Measurements from ENCODE around the gene DEGS2.

Gene DEGS2

GRCh38 chr14:100117026-100117425, 42.4 kb downstream of the DEGS2 start:
- Histone ChIP-seq H3K4me1 (ENCODE audit: low read depth, poor library complexity, severe bottlenecking) (no peaks in the 10 kb centered on the region), H3K27ac (no peak overlapping the region), H3K36me3 (ENCODE audit: insufficient read depth) (no peaks in the 10 kb centered on the region)

DNA sequence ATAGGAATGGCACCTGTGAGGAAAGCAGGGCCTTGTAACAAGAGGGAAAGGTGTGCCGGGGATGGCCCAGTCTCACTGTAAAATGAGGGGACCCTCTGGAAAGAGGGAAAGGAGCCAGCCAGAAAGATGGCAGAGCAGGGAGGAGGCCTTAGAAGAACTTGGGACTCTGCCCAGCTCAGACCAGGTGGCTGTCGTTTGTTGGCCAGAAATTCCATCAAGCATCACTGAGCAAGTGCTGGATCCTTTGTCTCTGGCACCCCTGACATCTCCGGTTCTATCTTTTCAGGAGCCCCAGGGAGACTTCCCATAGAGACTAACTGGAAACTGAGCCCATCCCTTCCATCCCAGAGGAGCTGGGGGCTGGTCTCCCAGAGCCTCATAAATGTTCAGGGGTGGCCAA, 43.3 kb downstream of the DEGS2 start:
- Histone ChIP-seq H3K27ac (no peak overlapping the region), H3K9ac (no peak overlapping the region), H3K4me1 (ENCODE audit: low read depth, poor library complexity, severe bottlenecking) (no peaks in the 10 kb centered on the region), H3K36me3 (ENCODE audit: insufficient read depth) (no peaks in the 10 kb centered on the region), H3K27me3 (ENCODE audit: insufficient read depth, low read depth) (no peaks in the 10 kb centered on the region), H3K4me2 (no peak overlapping the region), H3K4me3 (IDR thresholded peaks at IDR 0.05; ENCODE audit: insufficient read depth, low read depth, low read length) (no peak overlapping the region), H2AFZ (ENCODE audit: low read depth) (no peak overlapping the region), H4K20me1 (ENCODE audit: insufficient read depth) (no peaks in the 10 kb centered on the region), H3K79me2 (ENCODE audit: insufficient read depth, low read depth) (no peaks in the 10 kb centered on the region)
- no peak for TF ChIP-seq CTCF (conservative IDR thresholded peaks at IDR 0.05; ENCODE audit: low read depth, low read length)

More at GRCh38 chr14:100117026-100117425, 42.4 kb downstream of the DEGS2 start:
- Histone ChIP-seq H3K79me2 (ENCODE audit: insufficient read depth, low read depth) (no peaks in the 10 kb centered on the region), H4K20me1 (ENCODE audit: insufficient read depth) (no peaks in the 10 kb centered on the region), H3K27me3 (ENCODE audit: insufficient read depth, low read depth) (no peaks in the 10 kb centered on the region), H3K4me2 (no peak overlapping the region), H3K9ac (no peak overlapping the region), H3K4me3 (IDR thresholded peaks at IDR 0.05; ENCODE audit: insufficient read depth, low read depth, low read length) (no peak overlapping the region), H2AFZ (ENCODE audit: low read depth) (no peak overlapping the region)
- no peak for TF ChIP-seq CTCF (conservative IDR thresholded peaks at IDR 0.05; ENCODE audit: low read depth, low read length)

- H3K36me3 ChIP-seq (ENCODE audit: insufficient read depth): no peaks in the 10 kb centered on the region
Measured at GRCh38 chr14:100115726-100116125, 43.7 kb downstream of the DEGS2 start.

GRCh38 chr14:100115236-100115635, 44.2 kb downstream of the DEGS2 start:
- Histone ChIP-seq H3K4me1 (ENCODE audit: low read depth, poor library complexity, severe bottlenecking) (no peaks in the 10 kb centered on the region), H3K4me2 (no peak overlapping the region), H3K4me3 (IDR thresholded peaks at IDR 0.05; ENCODE audit: insufficient read depth, low read depth, low read length) (no peak overlapping the region), H3K27me3 (ENCODE audit: insufficient read depth, low read depth) (no peaks in the 10 kb centered on the region), H3K36me3 (ENCODE audit: insufficient read depth) (no peaks in the 10 kb centered on the region), H4K20me1 (ENCODE audit: insufficient read depth) (no peaks in the 10 kb centered on the region), H2AFZ (ENCODE audit: low read depth) (no peak overlapping the region), H3K79me2 (ENCODE audit: insufficient read depth, low read depth) (no peaks in the 10 kb centered on the region), H3K27ac (no peak overlapping the region), H3K9ac (no peak overlapping the region)
- TF ChIP-seq CTCF (conservative IDR thresholded peaks at IDR 0.05; ENCODE audit: low read depth, low read length): no peak

More at GRCh38 chr14:100115726-100116125, 43.7 kb downstream of the DEGS2 start:
- H3K4me1 ChIP-seq (ENCODE audit: low read depth, poor library complexity, severe bottlenecking): no peaks in the 10 kb centered on the region
- no peak overlapping the region for H3K4me2 ChIP-seq
- no peak for TF ChIP-seq CTCF (conservative IDR thresholded peaks at IDR 0.05; ENCODE audit: low read depth, low read length)
- H2AFZ ChIP-seq (ENCODE audit: low read depth): no peak overlapping the region
- H3K9ac ChIP-seq: no peak overlapping the region
- no peaks in the 10 kb centered on the region for H3K79me2 ChIP-seq (ENCODE audit: insufficient read depth, low read depth)
- no peaks in the 10 kb centered on the region for H4K20me1 ChIP-seq (ENCODE audit: insufficient read depth)
- no peak overlapping the region for H3K27ac ChIP-seq
- H3K4me3 ChIP-seq (IDR thresholded peaks at IDR 0.05; ENCODE audit: insufficient read depth, low read depth, low read length): no peak overlapping the region
- H3K27me3 ChIP-seq (ENCODE audit: insufficient read depth, low read depth): no peaks in the 10 kb centered on the region

Data from KMS-11 (cell line).